ENCODE measurements around the gene GBA2. TPM values are rescaled to one million over a fixed set of nuclear protein-coding genes. Genes with fewer than 3 reads are reported as not detected.

Gene GBA2
- total and polyA plus RNA-seq, 2 donors (not counting 3 experiments of a cell fraction or from before 2014, with no cell fraction given): 110 to 158 TPM

GRCh38 chr9:35712762-35713400 lies 36.1 kb downstream of the GBA2 start:
- dilution Hi-C loops (cut with MboI; ENCODE audit: extremely low pct_ligation_motif_present, low sequenced_read_pairs) (no loop called here), intact Hi-C loops (cut with micrococcal nuclease) (no loop called here)
- Histone ChIP-seq H3K4me3 (replicated peaks in 1 of 3; ENCODE audit: insufficient read depth in 1 of 3, low read depth in 1 of 3, low read length in 3 of 3) (no peak overlapping the region), H3K4me1 (ENCODE audit: control insufficient read depth, extremely low read depth, insufficient read depth, low read length) (no peaks in the 10 kb centered on the region), H3K27ac (ENCODE audit: insufficient read depth, low read depth, low read length) (no peak overlapping the region), H3K36me3 (ENCODE audit: control insufficient read depth in 2 of 2, extremely low read depth in 1 of 2, insufficient read depth in 2 of 2, low read length in 2 of 2) (peaks cover 67 to 74% of the 10 kb centered on the region in 2 experiments), H3K9ac (replicated peaks; ENCODE audit: extremely low read depth, insufficient read depth, low read length) (no peak overlapping the region), H2AFZ (ENCODE audit: low read depth, low read length) (no peak overlapping the region), H4K20me1 (replicated peaks; ENCODE audit: control insufficient read depth, extremely low read depth, insufficient read depth, low read length) (no peaks in the 10 kb centered on the region), H3K9me1 (replicated peaks; ENCODE audit: control insufficient read depth, extremely low read depth, insufficient read depth, low read length) (no peaks in the 10 kb centered on the region), H3K79me2 (ENCODE audit: control insufficient read depth, insufficient read depth, low read length) (no peaks in the 10 kb centered on the region), H3K27me3 (ENCODE audit: control insufficient read depth in 2 of 2, insufficient read depth in 2 of 2, low read length in 2 of 2) (no peaks in the 10 kb centered on the region), H3K9me3 (replicated peaks; ENCODE audit: control insufficient read depth, insufficient read depth, low read length) (no peaks in the 10 kb centered on the region), H3K4me2 (ENCODE audit: insufficient read depth, low read length) (no peak overlapping the region)
- ChIA-PET POLR2A (interaction anchor here (0.7 kb wide), 1 partner anchor 22 kb away, joined by 3 read pairs; no protein-coding TSS in a partner anchor), CTCF (interaction anchor here (0.9 to 1.5 kb wide), 3 partner anchors 15 to 24 kb away, joined by 3 to 5 read pairs (median 3); no protein-coding TSS in a partner anchor)
- FAIRE-seq: no peak
- no TSS peak for BruUV-seq (replicated peaks)
- no peak for TF ChIP-seq MAX (IDR thresholded peaks at IDR 0.05; ENCODE audit: insufficient read depth, insufficient read length)
- TF ChIP-seq FOS (IDR thresholded peaks at IDR 0.05; ENCODE audit: borderline replicate concordance, insufficient read depth, low read length): no peak
- no peak for TF ChIP-seq MYC (IDR thresholded peaks at IDR 0.05; ENCODE audit: low read depth, low read length)
- no peak for TF ChIP-seq POLR2AphosphoS5 (IDR thresholded peaks at IDR 0.05; ENCODE audit: insufficient read depth, low read depth, low read length)
- TF ChIP-seq CTCF (IDR thresholded peaks at IDR 0.05; ENCODE audit: extremely low read depth in 1 of 2, insufficient read depth in 1 of 2, low read depth in 1 of 2, low read length in 2 of 2): no peak
- no peak for TF ChIP-seq POLR2A (IDR thresholded peaks at IDR 0.05; ENCODE audit: low read depth, low read length)
- no peak for TF ChIP-seq EZH2 (IDR thresholded peaks at IDR 0.05; ENCODE audit: borderline replicate concordance, low read depth, low read length, severe bottlenecking)
- no peak for TF ChIP-seq GATA2 (IDR thresholded peaks at IDR 0.05; ENCODE audit: insufficient read depth, insufficient read length, low read depth, low read length)
- no peak for TF ChIP-seq JUN (IDR thresholded peaks at IDR 0.05; ENCODE audit: borderline replicate concordance, insufficient read depth, insufficient read length, low read depth)
- no peak for DNase-seq (ENCODE audit: low read depth, low spot score)
